SK-N-DZ (cell line): ENCODE results near the gene OBSCN.
A peak's percentile ranks its signal among the peaks of the same experiment; 100 is the strongest.
"Not testable (repeated sequence)": the region's sequence is repeated elsewhere in the genome, so short reads cannot be mapped to it uniquely, and the experiment has no call there.

Source experiments
- DNase-seq: peaks from one replicate; pipeline ENCODE4 v3.0.0-alpha.2; 2015; ENCODE audit warnings: low spot score

The OBSCN gene

DNA sequence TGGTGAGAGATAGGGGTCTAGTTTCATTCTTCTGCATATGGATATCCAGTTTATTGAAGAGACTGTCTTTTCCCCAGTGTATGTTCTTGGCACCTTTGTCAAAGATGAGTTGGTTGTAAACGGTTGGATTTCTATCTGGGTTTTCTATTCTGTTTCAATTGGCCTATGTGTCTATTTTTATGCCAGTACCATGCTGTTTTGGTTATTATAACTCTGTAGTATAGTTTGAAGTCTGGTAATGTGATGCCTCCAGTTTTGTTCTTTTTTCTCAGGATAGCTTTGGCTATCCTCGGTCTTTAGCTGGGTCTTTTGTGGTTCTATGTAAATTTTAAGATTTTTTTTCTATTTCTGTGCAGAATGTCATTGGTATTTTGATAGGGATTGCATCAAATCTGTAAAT is 19.6 kb upstream of the OBSCN start:
- DNase-seq: not testable (repeated sequence)

DNA sequence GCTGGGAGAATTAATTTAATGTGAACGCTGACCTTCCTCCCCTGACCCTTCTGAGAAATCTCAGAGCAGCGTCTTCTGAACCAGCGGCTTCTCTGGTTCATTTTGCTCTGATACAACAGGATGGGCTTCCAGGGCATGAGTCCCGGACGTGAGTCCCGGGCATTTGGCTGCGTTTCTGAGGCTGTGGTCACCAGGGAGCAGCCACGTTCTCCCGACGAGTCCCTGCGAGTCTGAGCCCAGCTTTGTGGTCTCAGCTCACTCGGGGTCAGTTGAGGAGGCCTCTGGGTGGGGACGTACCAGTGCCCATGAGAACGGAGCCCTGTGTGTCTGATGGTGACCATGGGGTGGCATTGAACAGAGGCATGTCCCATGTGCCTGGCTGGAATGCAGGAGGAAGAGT is 17.7 kb upstream of the OBSCN start:
- DNase-seq: no peak

DNA sequence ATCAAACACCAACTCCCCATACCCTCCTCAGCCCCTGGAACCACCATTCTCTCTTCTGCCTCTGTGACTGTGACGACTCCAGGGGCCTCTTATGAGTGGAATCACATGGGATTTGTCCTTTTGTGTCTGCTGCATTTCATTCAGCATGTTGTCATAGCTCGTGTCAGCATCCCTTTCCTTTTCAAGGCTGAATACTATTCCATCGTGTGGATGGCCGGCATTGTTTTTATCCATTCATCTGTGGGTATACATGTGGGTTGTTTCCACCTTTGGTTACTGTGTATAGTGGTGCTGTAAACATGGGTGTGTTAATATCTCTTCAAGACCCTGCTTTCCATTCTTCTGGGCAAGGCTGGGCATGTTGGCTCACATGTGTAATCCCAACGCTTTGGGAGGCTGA is 17.1 kb upstream of the OBSCN start:
- no peak for DNase-seq

DNA sequence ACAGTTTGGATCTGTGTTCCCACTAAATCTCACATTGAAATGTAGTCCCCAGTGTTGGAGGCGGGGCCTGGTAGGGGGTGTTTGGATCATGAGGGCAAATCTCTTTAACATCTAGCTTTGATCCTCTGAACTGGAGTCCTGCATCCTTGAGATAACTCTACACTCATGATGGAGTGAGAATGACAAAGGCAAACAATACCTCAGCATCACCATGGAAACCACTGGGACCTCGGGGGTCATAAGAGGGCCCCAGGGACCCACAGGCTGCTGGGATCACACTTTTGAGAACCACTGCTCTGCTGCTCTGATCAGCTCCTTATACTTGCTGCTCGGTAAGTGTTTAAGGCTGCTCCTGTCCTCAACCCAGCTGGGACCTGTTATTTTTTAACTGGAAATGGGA is 13.4 kb upstream of the OBSCN start:
- DNase-seq: no peak

DNA sequence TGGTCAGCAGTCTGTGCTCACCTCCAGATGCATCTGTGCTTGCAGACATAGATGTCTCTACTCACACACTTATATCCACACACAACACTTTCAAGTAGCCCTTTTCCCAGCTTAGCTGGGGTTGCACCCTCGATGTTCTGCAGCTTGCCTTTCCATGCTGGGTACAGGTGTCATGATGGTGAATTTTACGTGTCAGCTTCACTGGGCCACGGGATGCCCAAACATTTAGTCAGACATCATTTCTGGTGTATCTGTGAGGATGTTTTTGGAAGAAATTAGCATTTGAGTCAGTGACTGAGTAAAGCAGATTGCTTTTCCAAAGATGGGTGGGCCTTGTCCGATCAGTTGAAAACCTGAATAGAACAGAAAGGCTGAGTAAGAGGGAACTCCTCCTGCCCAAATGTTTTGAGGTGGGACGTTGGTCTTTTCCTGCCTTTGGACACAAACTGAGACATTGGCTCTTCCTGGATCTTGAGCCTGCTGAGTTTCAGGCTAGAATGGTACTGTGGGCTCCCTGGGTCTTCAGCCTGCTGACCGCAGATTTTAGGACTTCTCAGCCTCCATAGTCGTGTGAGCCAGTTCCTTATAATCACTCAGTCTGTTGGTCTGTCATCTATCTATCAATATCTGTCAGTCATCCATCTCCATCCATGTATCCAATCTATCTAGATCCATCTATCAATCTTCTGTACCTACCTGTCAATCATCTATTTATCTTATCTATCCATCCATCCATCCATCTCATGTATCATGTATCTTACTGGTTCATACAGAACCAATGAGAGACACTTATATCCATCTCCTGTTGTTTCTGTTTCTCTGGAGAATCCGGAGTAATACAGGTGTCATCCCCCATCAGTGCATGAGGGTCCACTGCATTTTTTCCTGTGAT is 12.7 kb upstream of the OBSCN start:
- DNase-seq: no peak

DNA sequence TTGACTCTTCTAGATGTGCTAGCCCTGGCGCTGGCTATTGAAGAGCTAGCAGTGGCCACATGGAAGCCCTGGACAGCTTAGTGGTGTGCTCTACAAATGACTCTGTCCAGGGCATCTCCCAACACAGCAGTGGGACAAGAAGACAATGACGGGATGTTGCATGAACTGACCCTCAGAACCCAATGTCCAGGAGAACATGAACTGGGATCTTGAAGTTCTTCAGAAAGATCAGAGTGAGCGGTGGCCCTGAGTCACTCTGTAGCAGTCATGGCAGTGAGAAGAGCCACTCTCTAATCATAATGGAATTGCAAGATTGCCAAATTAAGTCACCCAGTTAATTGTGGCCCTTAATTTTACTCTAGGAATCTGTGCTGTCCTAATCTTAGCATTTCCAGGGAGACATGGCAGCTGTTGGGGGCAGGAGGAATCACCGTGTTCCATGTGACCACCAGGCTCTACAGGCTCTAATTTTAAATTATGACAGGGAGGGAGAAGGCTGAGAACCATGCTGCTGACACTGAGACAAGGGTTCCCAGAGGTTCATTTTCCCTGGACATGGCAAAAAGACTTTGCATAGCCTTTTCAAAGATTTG is 10.2 kb upstream of the OBSCN start:
- DNase-seq: no peak

DNA sequence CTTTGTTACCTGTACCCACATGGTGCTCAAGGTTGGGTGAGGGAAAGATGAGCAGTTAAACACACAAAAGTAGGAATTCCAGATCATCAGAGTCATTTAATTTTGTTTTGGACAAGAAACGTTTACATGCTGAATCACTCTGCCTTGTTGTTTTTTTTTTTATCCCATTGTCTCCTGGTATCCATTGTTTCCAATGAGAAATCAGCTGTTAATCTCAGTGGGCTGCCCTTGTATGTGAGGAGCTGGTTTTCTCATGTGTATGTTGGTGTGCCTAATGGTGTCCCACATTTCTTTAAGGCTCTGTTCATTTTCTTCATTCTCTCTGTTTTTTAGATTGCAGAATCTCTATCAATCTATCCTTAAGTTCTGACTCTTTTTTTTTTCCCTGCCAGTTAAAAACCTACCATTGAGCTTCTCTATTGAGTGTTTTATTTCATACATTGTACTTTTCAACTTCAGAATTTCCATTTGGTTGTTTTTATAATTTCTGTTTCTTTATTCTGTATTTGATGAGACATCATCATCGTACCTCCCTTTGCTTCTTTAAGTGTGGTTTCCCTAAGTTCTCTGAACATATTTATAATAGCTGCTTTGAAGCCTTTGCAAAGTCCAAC is 8.8 kb upstream of the OBSCN start:
- no peak for DNase-seq

DNA sequence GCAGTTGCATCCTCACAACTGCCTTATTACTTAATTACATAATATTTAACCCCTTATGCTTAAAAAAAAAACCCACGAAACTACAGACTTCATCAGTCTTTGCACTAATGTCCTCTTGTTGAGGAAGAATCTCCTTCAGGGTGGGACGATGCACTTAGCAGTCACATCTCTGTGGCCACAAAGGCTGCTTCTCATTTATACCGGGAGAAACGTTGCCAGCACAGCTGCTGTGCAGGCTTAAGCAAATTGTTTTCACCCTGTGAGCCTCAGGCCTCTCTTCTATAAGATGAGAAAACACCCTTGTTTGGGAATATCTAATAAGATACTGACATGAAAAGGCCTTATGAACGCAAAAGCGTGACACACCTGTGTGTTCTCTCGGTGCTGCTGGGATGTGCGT is 2.9 kb upstream of the OBSCN start:
- DNase-seq: no peak

DNA sequence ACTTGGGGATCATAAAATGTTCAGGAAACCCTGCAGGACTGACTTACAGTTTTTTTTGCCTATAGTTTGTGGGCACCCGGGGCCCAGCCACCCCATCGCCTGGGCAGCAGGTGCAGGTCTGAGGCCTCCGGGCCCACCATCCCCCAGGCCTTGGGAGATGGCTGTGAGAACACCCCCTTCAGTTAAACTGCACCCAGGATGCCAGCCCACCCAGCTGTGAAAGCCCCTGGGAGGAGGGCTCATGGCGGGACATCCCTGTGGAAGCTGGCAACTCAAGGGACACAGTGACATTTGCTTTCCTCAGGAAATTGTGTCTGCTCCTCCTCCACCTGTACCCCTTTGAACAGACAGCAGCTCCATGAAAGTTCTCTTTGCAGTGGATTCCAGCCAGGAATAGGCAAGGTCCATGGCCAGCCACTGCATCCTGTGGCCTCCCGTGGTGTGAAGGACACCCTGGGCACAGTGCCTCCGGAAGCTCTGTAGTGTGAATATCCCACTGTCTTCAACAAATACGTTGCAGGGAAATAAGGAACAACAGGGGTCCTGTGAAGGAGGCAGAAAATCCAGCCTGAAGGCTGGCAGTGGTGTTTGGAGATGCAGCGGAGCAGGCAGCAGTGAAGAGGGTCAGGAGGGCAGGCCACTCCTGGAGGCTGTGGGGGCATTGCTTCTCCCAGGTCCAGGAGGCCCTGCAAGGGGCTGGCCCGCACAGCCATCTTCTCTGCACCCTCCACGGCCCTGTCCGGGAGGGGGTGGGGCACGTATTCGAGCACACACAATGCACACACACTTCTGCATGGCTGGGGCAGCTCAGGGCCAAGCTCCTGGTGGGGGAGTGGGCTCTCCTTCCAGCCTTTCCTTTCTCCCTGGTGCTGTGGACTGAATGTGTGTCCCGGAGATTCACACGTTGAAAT is 2.1 kb upstream of the OBSCN start:
- DNase-seq: peak; percentile 46

DNA sequence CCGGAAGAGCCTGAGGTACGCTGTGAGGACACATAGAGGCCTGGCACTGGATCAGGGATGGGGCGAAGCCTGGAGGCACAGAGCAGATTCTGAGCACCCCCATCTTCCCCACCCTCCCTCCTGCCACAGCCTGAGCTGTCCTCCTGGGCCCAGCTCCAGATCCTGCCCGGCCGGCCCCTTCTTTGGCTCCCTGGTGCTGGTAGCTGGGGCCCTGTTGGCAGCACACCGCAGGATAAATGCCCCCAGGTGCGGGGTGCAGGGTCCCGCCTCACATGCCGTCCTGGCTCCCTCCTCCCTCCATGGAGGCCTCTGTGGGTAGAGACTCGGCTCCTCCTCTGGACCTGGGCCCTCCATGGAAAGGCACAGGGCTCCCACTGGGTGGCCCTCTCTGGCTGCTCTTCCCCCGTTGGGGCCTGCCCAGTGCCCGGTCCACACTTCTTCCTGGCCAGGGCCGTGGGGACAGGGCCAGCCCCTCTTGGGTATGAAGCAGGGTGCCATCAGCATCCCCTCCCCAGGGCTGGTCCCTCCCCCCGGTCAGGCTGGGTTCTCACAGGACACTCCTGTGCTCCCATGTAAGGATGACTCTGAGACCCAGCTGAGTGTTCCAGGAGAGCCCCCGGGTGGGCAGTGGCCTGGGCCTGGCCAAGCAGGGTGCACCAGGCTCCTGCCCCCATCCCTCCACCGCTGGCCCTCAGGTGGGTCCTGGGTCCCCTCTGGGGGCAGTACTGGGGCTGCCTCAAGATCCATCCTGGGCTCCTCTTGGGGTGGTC is 1.1 kb upstream of the OBSCN start:
- DNase-seq: no peak

DNA sequence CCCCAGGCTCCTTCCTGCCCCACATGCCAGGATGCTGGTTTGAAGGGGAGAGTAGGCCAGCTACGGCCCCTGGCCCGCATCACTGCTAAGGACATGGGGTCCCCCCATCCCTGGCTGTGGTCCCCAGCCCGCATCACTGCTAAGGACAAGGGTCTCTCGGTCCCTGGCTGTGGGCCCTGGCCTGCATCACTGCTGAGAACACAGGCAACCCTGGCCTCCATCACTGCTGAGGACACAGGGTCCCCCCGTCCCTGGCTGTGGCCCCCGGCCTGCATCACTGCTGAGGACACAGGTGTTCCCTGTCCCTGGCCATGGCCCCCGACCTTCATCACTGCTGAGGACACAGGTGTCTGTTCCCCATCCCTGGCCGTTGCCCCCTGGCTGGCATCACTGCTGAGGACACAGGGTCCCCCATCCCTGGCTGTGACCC is 448 bp upstream of the OBSCN start:
- DNase-seq: no peak

DNA sequence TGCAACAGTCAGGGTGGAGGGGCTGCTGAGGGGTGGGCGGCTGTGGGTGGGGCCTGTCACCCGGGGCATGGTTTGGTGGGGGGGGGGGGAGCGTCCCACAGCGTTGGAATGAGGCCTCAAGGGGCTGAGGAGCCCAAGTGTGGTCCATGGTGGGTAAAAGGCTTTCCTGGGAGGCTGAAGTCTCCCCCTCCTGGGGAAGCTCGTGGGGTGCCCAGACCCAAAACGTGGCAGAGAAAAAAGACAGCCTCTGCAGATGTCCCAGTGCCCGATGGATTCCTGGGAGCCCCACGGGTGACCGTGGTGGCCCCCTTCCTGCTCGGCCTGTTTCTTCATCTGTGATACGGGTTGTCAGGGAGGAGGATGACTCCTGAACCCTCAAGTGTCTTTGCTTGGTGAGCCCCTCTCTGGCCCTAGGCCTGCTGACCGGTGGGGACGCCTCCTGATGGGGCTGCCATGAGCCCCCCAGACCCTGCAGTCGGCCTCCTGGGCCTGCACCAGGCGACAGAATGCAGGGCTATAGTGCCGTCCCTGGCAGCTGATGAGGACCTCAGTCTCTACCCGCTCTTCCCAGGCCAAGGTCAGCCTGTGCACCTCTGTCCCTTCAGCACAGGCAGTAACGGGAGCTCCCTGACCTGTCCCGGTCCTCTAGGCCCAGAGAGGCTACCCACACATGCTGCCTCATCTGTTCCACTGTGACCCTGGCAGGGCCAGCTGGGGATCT is 1.1 kb downstream of the OBSCN start:
- DNase-seq: no peak

DNA sequence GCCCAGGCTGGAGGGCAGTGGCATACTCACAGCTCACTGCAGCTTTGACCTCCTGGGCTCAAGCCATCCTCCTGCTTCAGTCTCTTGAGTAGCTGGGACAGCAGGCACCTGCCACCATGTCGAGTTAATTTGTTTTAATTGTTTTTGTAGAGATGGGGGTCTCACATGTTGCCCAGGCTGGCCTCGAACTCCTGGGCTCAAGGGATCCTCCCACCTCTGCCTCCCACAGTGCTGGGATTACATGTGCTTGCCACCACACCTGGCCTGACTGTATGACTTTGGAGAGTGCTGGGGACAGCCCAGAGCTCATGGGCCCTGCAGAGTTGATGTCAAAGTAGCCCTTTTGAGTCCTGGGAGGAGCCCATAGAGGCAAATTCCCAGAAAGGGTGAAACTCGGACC is 1.8 kb downstream of the OBSCN start:
- DNase-seq: no peak

DNA sequence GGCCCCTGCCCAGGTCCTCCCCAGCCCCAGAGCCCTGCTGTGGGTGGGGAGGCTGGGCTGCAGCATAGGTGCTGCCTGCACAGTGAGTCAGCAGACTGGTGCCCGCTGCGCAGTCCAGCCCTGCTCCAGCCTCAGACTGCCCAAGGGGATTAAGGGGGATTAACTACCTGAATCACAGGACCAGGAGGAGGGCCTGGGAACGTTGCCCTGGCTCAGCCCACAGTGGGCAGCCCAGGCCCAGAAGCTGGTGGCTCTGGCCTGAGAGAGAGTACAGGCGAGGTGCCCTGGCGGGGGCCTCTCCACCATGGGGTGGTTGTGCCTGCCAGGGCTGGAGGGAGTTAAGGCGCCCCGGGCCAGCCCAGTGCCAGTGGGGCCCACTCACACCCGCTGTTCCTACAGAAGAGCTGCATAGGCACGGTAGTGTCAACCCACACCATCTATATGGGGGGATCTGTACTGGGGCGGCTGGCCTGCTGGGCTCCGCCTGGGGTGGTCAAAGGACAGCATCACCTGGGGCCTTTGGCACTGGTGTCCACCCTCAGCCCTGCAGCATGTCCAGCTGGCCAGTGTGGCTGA is 2.3 kb downstream of the OBSCN start:
- no peak for DNase-seq

DNA sequence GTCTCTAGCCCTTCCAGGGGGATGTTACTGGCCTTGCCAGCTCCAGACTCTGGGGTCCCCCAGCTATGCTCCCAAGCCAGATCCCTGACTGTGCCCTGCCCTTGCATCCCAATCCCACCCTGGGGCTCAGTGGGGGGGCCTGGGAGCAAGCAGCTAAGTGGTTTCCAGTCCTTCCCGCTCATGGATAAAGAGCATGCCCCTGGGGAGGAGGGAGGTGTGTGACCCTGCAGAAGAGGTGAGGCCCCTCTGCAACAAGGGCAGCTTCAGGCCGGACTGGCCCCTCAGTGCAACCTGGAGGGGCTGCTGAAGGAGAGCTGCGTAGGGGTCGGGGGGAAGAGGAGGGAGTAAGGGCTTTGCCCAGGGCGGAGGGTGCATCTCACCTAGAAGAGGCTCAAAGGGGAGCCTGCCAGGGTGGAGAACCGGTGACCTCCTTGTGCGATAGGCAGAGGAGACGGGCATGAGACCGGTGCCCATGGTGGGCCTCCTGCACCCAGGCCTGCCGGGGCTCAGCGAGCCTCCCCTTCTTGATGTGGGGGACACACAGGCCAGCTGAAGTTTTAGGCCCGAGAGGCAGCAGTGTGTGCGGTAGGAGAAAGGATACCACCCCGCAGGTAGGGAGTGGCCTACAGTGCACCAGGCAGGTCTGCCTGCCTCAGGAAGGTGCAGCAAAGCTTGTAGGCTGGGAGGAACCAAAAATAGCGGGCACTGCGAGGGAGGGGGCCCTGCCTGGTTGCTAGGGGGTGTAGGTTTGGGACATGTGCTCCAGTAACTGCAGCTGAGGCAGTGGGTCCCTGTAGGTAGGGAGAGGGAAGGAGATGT is 3.1 kb downstream of the OBSCN start:
- no peak for DNase-seq

DNA sequence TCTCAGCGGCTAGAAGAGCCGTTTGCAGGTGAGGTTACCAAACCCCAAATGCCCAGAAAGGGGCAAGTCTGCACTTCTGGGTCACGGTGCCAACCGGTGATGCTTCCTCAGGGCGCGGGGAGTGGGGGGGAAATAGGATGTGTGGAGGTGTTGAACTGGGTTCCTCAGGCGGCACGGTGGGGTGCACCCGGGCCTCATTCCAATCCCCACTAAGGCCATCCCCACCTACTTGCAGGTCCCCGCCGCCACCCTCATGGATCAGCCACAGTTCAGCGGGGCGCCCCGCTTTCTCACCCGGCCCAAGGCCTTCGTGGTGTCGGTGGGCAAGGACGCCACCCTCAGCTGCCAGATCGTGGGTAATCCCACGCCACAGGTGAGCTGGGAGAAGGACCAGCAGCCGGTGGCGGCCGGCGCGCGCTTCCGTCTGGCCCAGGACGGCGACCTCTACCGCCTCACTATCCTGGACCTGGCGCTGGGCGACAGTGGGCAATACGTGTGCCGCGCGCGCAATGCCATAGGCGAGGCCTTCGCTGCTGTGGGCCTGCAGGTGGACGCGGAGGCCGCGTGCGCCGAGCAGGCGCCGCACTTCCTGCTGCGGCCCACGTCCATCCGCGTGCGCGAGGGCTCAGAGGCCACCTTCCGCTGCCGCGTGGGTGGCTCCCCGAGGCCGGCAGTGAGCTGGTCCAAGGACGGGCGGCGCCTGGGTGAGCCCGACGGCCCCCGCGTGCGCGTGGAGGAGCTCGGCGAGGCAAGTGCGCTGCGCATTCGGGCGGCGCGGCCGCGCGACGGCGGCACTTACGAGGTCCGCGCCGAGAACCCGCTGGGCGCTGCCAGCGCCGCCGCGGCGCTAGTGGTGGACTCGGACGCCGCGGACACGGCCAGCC is 3.9 kb downstream of the OBSCN start:
- no peak for DNase-seq

DNA sequence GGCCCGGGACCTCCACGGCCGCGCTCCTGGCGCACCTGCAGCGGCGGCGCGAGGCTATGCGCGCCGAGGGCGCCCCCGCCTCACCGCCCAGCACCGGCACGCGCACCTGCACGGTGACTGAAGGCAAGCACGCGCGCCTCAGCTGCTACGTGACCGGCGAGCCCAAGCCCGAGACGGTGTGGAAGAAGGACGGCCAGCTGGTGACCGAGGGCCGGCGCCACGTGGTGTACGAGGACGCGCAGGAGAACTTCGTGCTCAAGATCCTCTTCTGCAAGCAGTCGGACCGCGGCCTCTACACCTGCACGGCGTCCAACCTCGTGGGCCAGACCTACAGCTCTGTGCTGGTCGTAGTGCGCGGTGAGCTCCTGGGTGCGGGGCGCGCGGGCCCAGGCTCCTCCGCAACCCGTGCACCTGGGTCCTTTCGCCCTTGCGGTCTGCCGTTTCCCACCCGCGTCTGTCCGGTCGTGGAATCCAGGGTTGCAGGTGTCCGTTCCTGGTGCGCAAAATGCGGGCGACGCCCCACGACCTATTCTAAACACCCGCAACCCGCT is 4.6 kb downstream of the OBSCN start:
- DNase-seq: no peak
